ENCODE results near the gene PLGRKT.
"Not testable (repeated sequence)": the region's sequence is repeated elsewhere in the genome, so short reads cannot be mapped to it uniquely, and the experiment has no call there.

The PLGRKT gene

GRCh38 chr9:5449521-5450358 is 12.0 kb upstream of the PLGRKT start:
- Histone ChIP-seq H3K9me3 (ENCODE audit: control insufficient read depth, insufficient read depth, low read length) (no peaks in the 10 kb centered on the region), H3K4me3 (ENCODE audit: low read depth, low read length) (peak overlapping the region; percentile 31), H3K9ac (ENCODE audit: low read depth, low read length) (peak overlapping the region; percentile 2), H3K27me3 (ENCODE audit: control insufficient read depth, insufficient read depth, low read length) (no peaks in the 10 kb centered on the region), H3K4me1 (ENCODE audit: control insufficient read depth, insufficient read depth, low read length) (no peaks in the 10 kb centered on the region), H3K36me3 (ENCODE audit: control insufficient read depth, insufficient read depth, low read length) (no peaks in the 10 kb centered on the region)

- Histone ChIP-seq H3K9ac (ENCODE audit: low read depth, low read length) (no peak overlapping the region), H3K9me3 (ENCODE audit: control insufficient read depth, insufficient read depth, low read length) (no peaks in the 10 kb centered on the region), H3K4me3 (ENCODE audit: low read depth, low read length) (no peak overlapping the region), H3K27me3 (ENCODE audit: control insufficient read depth, insufficient read depth, low read length) (no peaks in the 10 kb centered on the region), H3K36me3 (ENCODE audit: control insufficient read depth, insufficient read depth, low read length) (no peaks in the 10 kb centered on the region), H3K4me1 (ENCODE audit: control insufficient read depth, insufficient read depth, low read length) (no peaks in the 10 kb centered on the region)
Measured at GRCh38 chr9:5448461-5449435, 11.0 kb upstream of the PLGRKT start.

- Histone ChIP-seq H3K27me3 (ENCODE audit: control insufficient read depth, insufficient read depth, low read length) (no peaks in the 10 kb centered on the region), H3K36me3 (ENCODE audit: control insufficient read depth, insufficient read depth, low read length) (no peaks in the 10 kb centered on the region), H3K9me3 (ENCODE audit: control insufficient read depth, insufficient read depth, low read length) (no peaks in the 10 kb centered on the region), H3K4me3 (ENCODE audit: low read depth, low read length) (no peak overlapping the region), H3K4me1 (ENCODE audit: control insufficient read depth, insufficient read depth, low read length) (no peaks in the 10 kb centered on the region), H3K9ac (ENCODE audit: low read depth, low read length) (no peak overlapping the region)
Measured at GRCh38 chr9:5448016-5448415, 10.3 kb upstream of the PLGRKT start.

- no peaks in the 10 kb centered on the region for H3K36me3 ChIP-seq (ENCODE audit: control insufficient read depth, insufficient read depth, low read length)
- H3K9me3 ChIP-seq (ENCODE audit: control insufficient read depth, insufficient read depth, low read length): no peaks in the 10 kb centered on the region
- H3K27me3 ChIP-seq (ENCODE audit: control insufficient read depth, insufficient read depth, low read length): no peaks in the 10 kb centered on the region
- H3K4me1 ChIP-seq (ENCODE audit: control insufficient read depth, insufficient read depth, low read length): no peaks in the 10 kb centered on the region
- H3K9ac ChIP-seq (ENCODE audit: low read depth, low read length): no peak overlapping the region
- H3K4me3 ChIP-seq (ENCODE audit: low read depth, low read length): no peak overlapping the region
Measured at GRCh38 chr9:5447337-5447736, 9.6 kb upstream of the PLGRKT start.

- H3K4me3 ChIP-seq (ENCODE audit: low read depth, low read length): no peak overlapping the region
- H3K36me3 ChIP-seq (ENCODE audit: control insufficient read depth, insufficient read depth, low read length): no peaks in the 10 kb centered on the region
- no peaks in the 10 kb centered on the region for H3K4me1 ChIP-seq (ENCODE audit: control insufficient read depth, insufficient read depth, low read length)
- H3K27me3 ChIP-seq (ENCODE audit: control insufficient read depth, insufficient read depth, low read length): no peaks in the 10 kb centered on the region
- H3K9ac ChIP-seq (ENCODE audit: low read depth, low read length): no peak overlapping the region
- H3K9me3 ChIP-seq (ENCODE audit: control insufficient read depth, insufficient read depth, low read length): no peaks in the 10 kb centered on the region
Measured at GRCh38 chr9:5446451-5447236, 8.9 kb upstream of the PLGRKT start.

- Histone ChIP-seq H3K4me3 (ENCODE audit: low read depth, low read length) (no peak overlapping the region), H3K36me3 (ENCODE audit: control insufficient read depth, insufficient read depth, low read length) (no peaks in the 10 kb centered on the region), H3K9ac (ENCODE audit: low read depth, low read length) (no peak overlapping the region), H3K4me1 (ENCODE audit: control insufficient read depth, insufficient read depth, low read length) (no peaks in the 10 kb centered on the region), H3K9me3 (ENCODE audit: control insufficient read depth, insufficient read depth, low read length) (no peaks in the 10 kb centered on the region), H3K27me3 (ENCODE audit: control insufficient read depth, insufficient read depth, low read length) (no peaks in the 10 kb centered on the region)
Measured at GRCh38 chr9:5445886-5446285, 8.2 kb upstream of the PLGRKT start.

GRCh38 chr9:5445096-5445495 is 7.4 kb upstream of the PLGRKT start:
- not testable (repeated sequence) for H3K9me3 ChIP-seq (ENCODE audit: control insufficient read depth, insufficient read depth, low read length); H3K36me3 ChIP-seq (ENCODE audit: control insufficient read depth, insufficient read depth, low read length); H3K9ac ChIP-seq (ENCODE audit: low read depth, low read length); H3K4me1 ChIP-seq (ENCODE audit: control insufficient read depth, insufficient read depth, low read length); H3K4me3 ChIP-seq (ENCODE audit: low read depth, low read length); H3K27me3 ChIP-seq (ENCODE audit: control insufficient read depth, insufficient read depth, low read length)

GRCh38 chr9:5443850-5444249 is 6.1 kb upstream of the PLGRKT start:
- Histone ChIP-seq H3K36me3 (ENCODE audit: control insufficient read depth, insufficient read depth, low read length) (no peaks in the 10 kb centered on the region), H3K4me3 (ENCODE audit: low read depth, low read length) (no peak overlapping the region), H3K27me3 (ENCODE audit: control insufficient read depth, insufficient read depth, low read length) (no peaks in the 10 kb centered on the region), H3K9me3 (ENCODE audit: control insufficient read depth, insufficient read depth, low read length) (no peaks in the 10 kb centered on the region), H3K4me1 (ENCODE audit: control insufficient read depth, insufficient read depth, low read length) (no peaks in the 10 kb centered on the region), H3K9ac (ENCODE audit: low read depth, low read length) (no peak overlapping the region)

GRCh38 chr9:5442400-5443011 is 4.8 kb upstream of the PLGRKT start:
- Histone ChIP-seq H3K9ac (ENCODE audit: low read depth, low read length) (no peak overlapping the region), H3K27me3 (ENCODE audit: control insufficient read depth, insufficient read depth, low read length) (no peaks in the 10 kb centered on the region), H3K4me1 (ENCODE audit: control insufficient read depth, insufficient read depth, low read length) (no peaks in the 10 kb centered on the region), H3K36me3 (ENCODE audit: control insufficient read depth, insufficient read depth, low read length) (no peaks in the 10 kb centered on the region), H3K9me3 (ENCODE audit: control insufficient read depth, insufficient read depth, low read length) (no peaks in the 10 kb centered on the region), H3K4me3 (ENCODE audit: low read depth, low read length) (no peak overlapping the region)

GRCh38 chr9:5441043-5441442 is 3.3 kb upstream of the PLGRKT start:
- no peaks in the 10 kb centered on the region for H3K4me1 ChIP-seq (ENCODE audit: control insufficient read depth, insufficient read depth, low read length)
- peaks cover under 1% of the 10 kb centered on the region for H3K36me3 ChIP-seq (ENCODE audit: control insufficient read depth, insufficient read depth, low read length)
- H3K27me3 ChIP-seq (ENCODE audit: control insufficient read depth, insufficient read depth, low read length): no peaks in the 10 kb centered on the region
- no peaks in the 10 kb centered on the region for H3K9me3 ChIP-seq (ENCODE audit: control insufficient read depth, insufficient read depth, low read length)
- H3K4me3 ChIP-seq (ENCODE audit: low read depth, low read length): no peak overlapping the region
- no peak overlapping the region for H3K9ac ChIP-seq (ENCODE audit: low read depth, low read length)

GRCh38 chr9:5440426-5440825 is 2.7 kb upstream of the PLGRKT start:
- Histone ChIP-seq H3K4me1 (ENCODE audit: control insufficient read depth, insufficient read depth, low read length) (no peaks in the 10 kb centered on the region), H3K27me3 (ENCODE audit: control insufficient read depth, insufficient read depth, low read length) (no peaks in the 10 kb centered on the region), H3K9me3 (ENCODE audit: control insufficient read depth, insufficient read depth, low read length) (peaks cover 3% of the 10 kb centered on the region), H3K9ac (ENCODE audit: low read depth, low read length) (no peak overlapping the region), H3K4me3 (ENCODE audit: low read depth, low read length) (no peak overlapping the region), H3K36me3 (ENCODE audit: control insufficient read depth, insufficient read depth, low read length) (peaks cover 5% of the 10 kb centered on the region)

Data from iPS-15b (cell line).